SK-N-MC (cell line): ENCODE results near the gene TKTL2.

Experiments used
- EZH2 ChIP-seq: fragments of 200-600 bp; sonication (generic); IDR thresholded peaks from one replicate; pipeline ENCODE4 v1.6.1; 2017; ENCODE audit warnings: antibody characterized with exemption
- FOXP2 ChIP-seq: optimal IDR thresholded peaks from 2 replicates; pipeline ENCODE3; 2011; ENCODE audit warnings: mild to moderate bottlenecking, moderate library complexity; ENCODE audit not compliant: insufficient read depth; ENCODE audit errors: extremely low read length, control extremely low read depth
- POLR2AphosphoS5 ChIP-seq: IDR thresholded peaks from 2 replicates; pipeline ENCODE4 v1.6.1; 2012; ENCODE audit warnings: mild to moderate bottlenecking, low read depth, low read length, borderline replicate concordance

GRCh38 chr4:163482190-163482589 lies 8.6 kb upstream of the TKTL2 start:
- TF ChIP-seq POLR2AphosphoS5: no peak
- TF ChIP-seq EZH2: no peak
- no peak for TF ChIP-seq FOXP2
